CD4-positive, alpha-beta T cell (primary cell): ENCODE measurements around the gene POLR3H. TPM values are rescaled to one million over a fixed set of nuclear protein-coding genes. Genes with fewer than 3 reads are reported as not detected.

Experiments used
- ATAC-seq: fragments of 200-7000 bp; cut with Tn5 transposase; one replicate; pipeline ENCODE4 v1.10.0; 2022; ENCODE audit warnings: mild to moderate bottlenecking; ENCODE audit not compliant: poor library complexity
- CTCF ChIA-PET: fragments of 350-600 bp; sonication (Branson Sonifier 250); formaldehyde crosslinking; loops from one replicate; lab custom pipeline; 2021; ENCODE audit warnings: antibody characterized with exemption, inconsistent platforms; lab: Charles Lee
- POLR2A ChIA-PET: fragments of 350-600 bp; sonication (Branson Sonifier 250); formaldehyde crosslinking; loops from one replicate; lab custom pipeline; 2021; ENCODE audit warnings: antibody characterized with exemption, inconsistent platforms; lab: Charles Lee
- DNase-seq, 14 experiments: peaks; one replicate each; pipeline ENCODE4 v3.0.0-alpha.2; 2013 to 2020; ENCODE audit warnings: mixed read lengths in 2 of 14
- H3K27ac ChIP-seq, 2 donors: one replicate each; pipeline versions ENCODE4 v1.5.1 to v1.7.0; 2013; ENCODE audit warnings: low read length in 2 of 2, low read depth in 1 of 2, mild to moderate bottlenecking in 1 of 2
- H3K27me3 ChIP-seq, 2 experiments: 1 replicate in 1 of 2; 2 replicates in 1 of 2; pipeline versions ENCODE4 v1.6.1 to v1.7.0; 2013; ENCODE audit warnings: low read length in 2 of 2, control low read depth in 1 of 2, mild to moderate bottlenecking in 1 of 2, moderate library complexity in 1 of 2; ENCODE audit not compliant: insufficient read depth in 2 of 2, control insufficient read depth in 1 of 2
- H3K36me3 ChIP-seq: one replicate; pipeline ENCODE4 v1.6.1; 2013; ENCODE audit warnings: low read length, control low read depth; ENCODE audit not compliant: insufficient read depth
- H3K4me1 ChIP-seq: one replicate; pipeline ENCODE4 v1.6.1; 2013; ENCODE audit warnings: low read length, control low read depth; ENCODE audit not compliant: insufficient read depth
- H3K4me3 ChIP-seq: one replicate; pipeline ENCODE4 v1.5.1; 2013; ENCODE audit warnings: mild to moderate bottlenecking, low read length, moderate library complexity
- H3K9me3 ChIP-seq, 2 experiments: 1 replicate in 1 of 2; 2 replicates in 1 of 2; pipeline versions ENCODE4 v1.6.1 to v1.7.0; 2013; ENCODE audit warnings: low read length in 2 of 2, mild to moderate bottlenecking in 2 of 2, control low read depth in 1 of 2, moderate library complexity in 1 of 2; ENCODE audit not compliant: control insufficient read depth in 1 of 2, insufficient read depth in 1 of 2
- H3K27ac Mint-ChIP-seq: one replicate; pipeline ENCODE4 v1.8.0; 2020; ENCODE audit warnings: mixed read lengths
- H3K27me3 Mint-ChIP-seq: one replicate; pipeline ENCODE4 v1.8.0; 2021; ENCODE audit warnings: mixed read lengths
- H3K36me3 Mint-ChIP-seq: one replicate; pipeline ENCODE4 v1.8.0; 2021; ENCODE audit warnings: low read depth, mixed read lengths
- H3K4me1 Mint-ChIP-seq: one replicate; pipeline ENCODE4 v1.8.0; 2021; ENCODE audit warnings: low read depth, mixed read lengths
- H3K4me3 Mint-ChIP-seq: one replicate; pipeline ENCODE4 v1.8.0; 2020; ENCODE audit warnings: mild to moderate bottlenecking, mixed read lengths
- H3K9me3 Mint-ChIP-seq: one replicate; pipeline ENCODE4 v1.8.0; 2020; ENCODE audit warnings: mixed read lengths
- CTCF ChIP-seq: fragments of 200-600 bp; IDR thresholded peaks from one replicate; pipeline ENCODE4 v1.8.0; 2022; ENCODE audit warnings: antibody characterized with exemption, mild to moderate bottlenecking
- intact Hi-C, 2 experiments: fragments of 100-400 bp; cut with DNase I in 1 of 2; cut with micrococcal nuclease in 1 of 2; formaldehyde crosslinking; loops; one replicate each; pipeline versions ENCODE4 v1.15.1 to v1.9.0; 2023 to 2025; cut with DNase I, micrococcal nuclease
- total RNA-seq, 174 experiments: library from RNA in 2 of 174; stranded (reverse) in 2 of 174; gene quantifications; one replicate each; pipeline ENCODE4 v1.2.3 and lab custom pipeline; 2021 to 2026

Gene POLR3H
- total RNA-seq, 2 experiments from 2014 or later: 13.4 to 17.3 TPM

- peaks cover 41% of the 10 kb centered on the region for H3K4me1 Mint-ChIP-seq
- intact Hi-C loops: loop anchor here in 1 of 2 experiments (5.0 kb wide), 1 partner anchor 44 kb away; no protein-coding TSS in a partner anchor
- no peak overlapping the region for H3K27ac Mint-ChIP-seq
- no peak for TF ChIP-seq CTCF
- no peak overlapping the region for H3K4me3 ChIP-seq
- no peak for DNase-seq
- POLR2A ChIA-PET: interaction anchor here (1.1 kb wide), 1 partner anchor 10 kb away, joined by 4 read pairs; the partner anchor contains the start of genes ACO2 and PHF5A
- peaks cover 10% of the 10 kb centered on the region for H3K36me3 Mint-ChIP-seq
- CTCF ChIA-PET: interaction anchor here (1.0 kb wide), 1 partner anchor 75 kb away, joined by 3 read pairs; no protein-coding TSS in a partner anchor
- no peaks in the 10 kb centered on the region for H3K27me3 ChIP-seq
- no peak for ATAC-seq
- H3K4me3 Mint-ChIP-seq: no peak overlapping the region
- H3K27me3 Mint-ChIP-seq: no peaks in the 10 kb centered on the region
- H3K9me3 ChIP-seq: no peaks in the 10 kb centered on the region
- H3K4me1 ChIP-seq: peaks cover 16% of the 10 kb centered on the region
- no peaks in the 10 kb centered on the region for H3K9me3 Mint-ChIP-seq
- H3K27ac ChIP-seq: no peak overlapping the region
- peaks cover 35% of the 10 kb centered on the region for H3K36me3 ChIP-seq
Observed at GRCh38 chr22:41478473-41478872, 65.8 kb downstream of the POLR3H start.

Other genes with a start within 250 kb of the POLR3H start
- 10 to 100 TPM; 29.5 to 32.7 TPM for gene ZC3H7B, start 242.9 kb downstream of the POLR3H start, total RNA-seq
- 1 to 10 TPM; 2.4 to 2.6 TPM for gene TEF, start 162.5 kb downstream of the POLR3H start, total RNA-seq
- gene TOB2, start 97.7 kb downstream of the POLR3H start, total RNA-seq: 10 to 100 TPM; 21.0 to 26.7 TPM
- gene PHF5A, start 75.8 kb downstream of the POLR3H start, total RNA-seq: 10 to 100 TPM; 41.3 to 44.2 TPM
- gene ACO2, start 75.4 kb downstream of the POLR3H start, total RNA-seq: 10 to 100 TPM; 69.5 to 71.9 TPM
- not detected for gene CSDC2, start 16.5 kb upstream of the POLR3H start, total RNA-seq
- gene PMM1, start 45.4 kb upstream of the POLR3H start, total RNA-seq: 10 to 100 TPM; 24.8 to 25.5 TPM
- 10 to 100 TPM; 12.7 to 13.0 TPM for gene DESI1, start 76.6 kb upstream of the POLR3H start, total RNA-seq
- gene XRCC6, start 76.8 kb upstream of the POLR3H start, total RNA-seq: 100 to 1,000 TPM; 162 TPM
- gene SNU13, start 144.4 kb upstream of the POLR3H start, total RNA-seq: 100 to 1,000 TPM; 134 to 140 TPM
- gene MEI1, start 155.0 kb upstream of the POLR3H start, total RNA-seq: 10 to 100 TPM; 64.4 to 81.0 TPM